Cardiac fibroblast (primary cell): ENCODE results near the gene ATL3.

Source experiments
- DNase-seq, 2 donors: peaks; one replicate each; pipeline versions ENCODE4 v3.0.0 to v3.0.0-alpha.2; 2010; ENCODE audit warnings: low read depth in 2 of 2
- H3K4me3 ChIP-seq, 2 donors: replicated peaks in 1 of 2; 1 replicate in 1 of 2; 2 replicates in 1 of 2; pipeline ENCODE4 v1.5.1; 2011; ENCODE audit warnings: low read depth in 2 of 2, low read length in 2 of 2, mild to moderate bottlenecking in 2 of 2, moderate library complexity in 1 of 2
- CTCF ChIP-seq: IDR thresholded peaks from one replicate; pipeline ENCODE4 v1.5.1; 2011; ENCODE audit warnings: low read depth, mild to moderate bottlenecking, low read length, inconsistent platforms

ATL3 gene

GRCh38 chr11:63671322-63672155 is at the start of gene ATL3:
Gene ATL3, minus strand, starts transcription at chr11:63671376. Its CDS starts 41 bp downstream, at chr11:63671335.
- no peak for TF ChIP-seq CTCF
- peak; percentile 97 for DNase-seq

GRCh38 chr11:63720611-63721010 is 49.4 kb upstream of the ATL3 start:
- no peak overlapping the region for H3K4me3 ChIP-seq
- DNase-seq = no peak
- TF ChIP-seq CTCF = no peak

More at GRCh38 chr11:63671322-63672155, at the start of gene ATL3:
- peak within 1 kb of the TSS; percentile 75 to 78 for H3K4me3 ChIP-seq

- TF ChIP-seq CTCF = no peak
Observed at GRCh38 chr11:63719987-63720386, 48.8 kb upstream of the ATL3 start.

GRCh38 chr11:63719001-63719400 is 47.8 kb upstream of the ATL3 start:
- TF ChIP-seq CTCF = no peak
- no peak overlapping the region for H3K4me3 ChIP-seq
- no peak for DNase-seq

More at GRCh38 chr11:63719987-63720386, 48.8 kb upstream of the ATL3 start:
- no peak overlapping the region for H3K4me3 ChIP-seq
- peak; percentile 50 to 69 for DNase-seq

GRCh38 chr11:63716046-63716445 is 44.9 kb upstream of the ATL3 start:
- H3K4me3 ChIP-seq = no peak overlapping the region
- no peak for TF ChIP-seq CTCF
- DNase-seq = no peak

GRCh38 chr11:63713766-63714165 is 42.6 kb upstream of the ATL3 start:
- peak in 1 of 2 donors; percentile 18 for DNase-seq
- TF ChIP-seq CTCF = no peak
- H3K4me3 ChIP-seq = no peak overlapping the region
